Measurements from ENCODE around the gene RAC3.

- TF ChIP-seq CTCF (optimal IDR thresholded peaks at IDR 0.05 in 1 of 3, IDR thresholded peaks at IDR 0.05 in 1 of 3, conservative IDR thresholded peaks at IDR 0.05 in 1 of 3; ENCODE audit: extremely low read depth in 1 of 3, insufficient read depth in 2 of 3, low read length in 3 of 3) (no peak), EZH2 (IDR thresholded peaks at IDR 0.05; ENCODE audit: low read length) (no peak)
Observed at GRCh38 chr17:81986606-81987005, 44.9 kb upstream of the RAC3 start.
